ENCODE results near the gene EXOC6.
A peak's percentile ranks its signal among the peaks of the same experiment; 100 is the strongest.

EXOC6 gene

GRCh38 chr10:92848441-92849233 is at the start of gene EXOC6:
Gene EXOC6 (plus strand): TSS chr10:92848520. CDS start chr10:92848534, 14 bp downstream.
- peak; percentile 26 for DNase-seq (ENCODE audit: low spot score)

GRCh38 chr10:92799568-92799967 is 48.8 kb upstream of the EXOC6 start:
- no peak for DNase-seq (ENCODE audit: low spot score)

- no peak for DNase-seq (ENCODE audit: low spot score)
Measured at GRCh38 chr10:92800134-92800733, 48.1 kb upstream of the EXOC6 start.

GRCh38 chr10:92801978-92802872 is 46.1 kb upstream of the EXOC6 start:
- DNase-seq (ENCODE audit: low spot score) = no peak

GRCh38 chr10:92809840-92810239 is 38.5 kb upstream of the EXOC6 start:
- no peak for DNase-seq (ENCODE audit: low spot score)

- DNase-seq (ENCODE audit: low spot score) = no peak
Measured at GRCh38 chr10:92810934-92811532, 37.3 kb upstream of the EXOC6 start.

- no peak for DNase-seq (ENCODE audit: low spot score)
Measured at GRCh38 chr10:92811986-92812385, 36.3 kb upstream of the EXOC6 start.

GRCh38 chr10:92813979-92814378 is 34.3 kb upstream of the EXOC6 start:
- no peak for DNase-seq (ENCODE audit: low spot score)

- no peak for DNase-seq (ENCODE audit: low spot score)
Measured at GRCh38 chr10:92814790-92815189, 33.5 kb upstream of the EXOC6 start.

GRCh38 chr10:92816091-92816531 is 32.2 kb upstream of the EXOC6 start:
- DNase-seq (ENCODE audit: low spot score) = peak; percentile 60

GRCh38 chr10:92822060-92822634 is 26.2 kb upstream of the EXOC6 start:
- peak; percentile 56 for DNase-seq (ENCODE audit: low spot score)

GRCh38 chr10:92822964-92823363 is 25.4 kb upstream of the EXOC6 start:
- no peak for DNase-seq (ENCODE audit: low spot score)

- DNase-seq (ENCODE audit: low spot score) = no peak
Measured at GRCh38 chr10:92826061-92826460, 22.3 kb upstream of the EXOC6 start.

- no peak for DNase-seq (ENCODE audit: low spot score)
Measured at GRCh38 chr10:92826504-92826903, 21.8 kb upstream of the EXOC6 start.

GRCh38 chr10:92829042-92829785 is 19.1 kb upstream of the EXOC6 start:
- DNase-seq (ENCODE audit: low spot score) = no peak

GRCh38 chr10:92829786-92830377 is 18.4 kb upstream of the EXOC6 start:
- no peak for DNase-seq (ENCODE audit: low spot score)

- DNase-seq (ENCODE audit: low spot score) = no peak
Measured at GRCh38 chr10:92830478-92831389, 17.6 kb upstream of the EXOC6 start.

GRCh38 chr10:92832121-92832520 is 16.2 kb upstream of the EXOC6 start:
- DNase-seq (ENCODE audit: low spot score) = no peak

- no peak for DNase-seq (ENCODE audit: low spot score)
Measured at GRCh38 chr10:92832998-92833650, 15.2 kb upstream of the EXOC6 start.
